8988T (cell line): ENCODE results near the gene KDF1.

Experiments
- DNase-seq: peaks from one replicate; pipeline ENCODE4 v3.0.0; 2011

KDF1 gene

GRCh38 chr1:26913754-26914619, 46.3 kb downstream of the KDF1 start, which contains the start of gene NR0B2:
Gene NR0B2 (minus strand): TSS chr1:26913975. CDS start chr1:26913940, 35 bp downstream.
- no peak for DNase-seq

DNA sequence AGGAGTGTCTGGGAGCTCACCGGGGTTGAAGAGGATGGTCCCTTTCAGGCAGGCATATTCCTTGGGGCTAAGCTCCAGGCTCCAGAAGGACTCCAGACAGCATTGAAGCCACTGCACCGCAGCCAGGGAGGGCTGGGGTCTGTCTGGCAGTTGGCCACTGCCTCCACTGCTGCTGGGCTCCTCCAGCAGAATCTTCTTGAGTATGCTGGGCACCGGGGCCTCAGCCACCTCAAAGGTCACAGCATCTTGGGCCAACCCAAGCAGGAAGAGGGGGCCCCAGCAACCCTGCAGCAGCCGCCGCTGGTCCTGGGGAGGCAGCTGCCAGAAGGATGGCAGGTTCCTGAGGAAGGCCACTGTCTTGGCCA, 46.9 kb downstream of the KDF1 start:
- DNase-seq = no peak

DNA sequence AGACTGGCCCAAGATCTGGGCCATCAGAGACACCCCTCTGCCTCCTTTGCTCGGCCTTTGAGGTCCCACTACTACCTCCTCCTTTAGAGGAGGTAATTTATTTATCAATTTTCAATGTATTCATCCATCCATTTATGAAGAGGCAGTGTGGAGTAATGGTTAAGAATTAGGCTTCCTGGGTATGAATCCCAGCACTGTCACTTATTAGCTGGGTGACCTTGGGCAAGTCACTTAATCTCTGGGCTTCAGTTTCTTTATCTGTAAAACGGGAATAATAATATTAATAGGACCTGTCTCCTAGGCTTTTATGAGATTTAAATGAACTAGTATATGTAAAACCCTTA, 48.1 kb downstream of the KDF1 start:
- no peak for DNase-seq

DNA sequence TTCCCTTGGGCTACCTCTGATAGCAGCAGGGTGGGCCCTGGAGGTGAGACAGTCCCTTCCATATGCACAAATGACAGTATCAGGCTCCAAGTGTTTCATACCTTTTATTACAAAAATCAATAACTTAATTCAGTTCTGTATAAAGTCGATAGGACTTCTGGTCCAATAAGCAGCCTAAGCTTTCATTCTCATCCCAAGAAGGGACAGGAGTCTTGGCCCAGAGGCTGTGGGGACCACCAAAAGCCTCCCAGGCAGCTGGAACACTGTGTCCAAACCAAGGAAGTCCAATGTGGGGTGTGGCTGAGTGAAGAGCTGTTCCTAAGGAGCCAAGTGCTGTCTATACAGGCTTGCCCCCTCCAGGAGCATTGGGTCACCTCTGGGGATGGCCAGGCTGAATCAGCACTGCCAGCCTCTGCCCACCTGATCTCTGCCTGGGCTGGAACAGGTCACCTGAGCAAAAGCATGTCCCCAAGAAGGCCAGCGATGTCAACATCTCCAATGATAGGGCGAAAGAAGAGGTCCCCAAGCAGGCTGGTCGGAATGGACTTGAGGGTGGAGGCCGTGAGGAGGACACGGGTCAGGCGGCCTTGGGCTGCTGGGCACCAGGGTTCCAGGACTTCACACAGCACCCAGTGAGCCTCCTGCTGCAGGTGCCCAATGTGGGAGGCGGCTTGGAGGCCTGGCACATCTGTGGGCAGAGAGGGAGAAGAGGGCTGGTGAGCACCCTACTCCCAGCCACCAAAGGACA, 48.7 kb downstream of the KDF1 start:
- no peak for DNase-seq

GRCh38 chr1:26910343-26911160, 49.7 kb downstream of the KDF1 start:
- DNase-seq = no peak

GRCh38 chr1:26909951-26910342, 50.3 kb downstream of the KDF1 start:
- DNase-seq = no peak

GRCh38 chr1:26907071-26907917, 53.0 kb downstream of the KDF1 start:
- DNase-seq = no peak

GRCh38 chr1:26900815-26901511, 59.3 kb downstream of the KDF1 start:
- no peak for DNase-seq

- DNase-seq = peak; percentile 56
Measured at GRCh38 chr1:26900001-26900814, 60.1 kb downstream of the KDF1 start, which contains the start of gene GPATCH3. Gene GPATCH3 (minus strand): TSS chr1:26900467. CDS start chr1:26900442, 25 bp downstream.
